ENCODE results near the gene NAA35. TPM values are rescaled to one million over a fixed set of nuclear protein-coding genes. Genes with fewer than 3 reads are reported as not detected.

The NAA35 gene
- total and polyA plus RNA-seq, 2 of the 8 experiments (the other 6 are each of a cell fraction or from before 2014, with no cell fraction given) = 12.9 to 35.2 TPM

Other genes starting within 250 kb of the NAA35 start
- gene AGTPBP1, start 199.2 kb upstream of the NAA35 start, total RNA-seq (2021; fragmentation: NEBNext Ultra II Directional; extraction: Animal tissue kit (Norgen Biotek cat#: 25700)) = 56.8 and 65.2 TPM in 2 replicates
- 10.0 and 13.4 TPM in 2 replicates for gene AGTPBP1, start 199.2 kb upstream of the NAA35 start, polyA plus RNA-seq (2011; rRNA removed)
- gene GOLM1, start 158.4 kb downstream of the NAA35 start, total RNA-seq (2021; fragmentation: NEBNext Ultra II Directional; extraction: Animal tissue kit (Norgen Biotek cat#: 25700)) = 88.9 and 89.4 TPM in 2 replicates
- gene GOLM1, start 158.4 kb downstream of the NAA35 start, polyA plus RNA-seq (2011; rRNA removed) = 32.2 and 45.9 TPM in 2 replicates